Memory B cell (primary cell): Measurements from ENCODE around the gene PRIM1.
"Not testable (repeated sequence)": the region's sequence is repeated elsewhere in the genome, so short reads cannot be mapped to it uniquely, and the experiment has no call there.

ENCODE experiments used
- ATAC-seq: fragments of 150-1000 bp; cut with Tn5 transposase; 2 replicates; pipeline ENCODE4 v1.10.0; 2021; ENCODE audit warnings: low read depth, mild to moderate bottlenecking, moderate library complexity
- DNase-seq, 2 donors: peaks; one replicate each; pipeline ENCODE4 v3.0.0; 2022; ENCODE audit warnings: low spot score in 2 of 2
- H3K27ac Mint-ChIP-seq: one replicate; pipeline ENCODE4 v1.8.0; 2022; ENCODE audit warnings: mild to moderate bottlenecking, moderate library complexity, mixed read lengths
- H3K27me3 Mint-ChIP-seq: one replicate; pipeline ENCODE4 v1.8.0; 2022; ENCODE audit warnings: mixed read lengths
- H3K36me3 Mint-ChIP-seq: one replicate; pipeline ENCODE4 v1.8.0; 2022; ENCODE audit warnings: mild to moderate bottlenecking, mixed read lengths
- H3K4me1 Mint-ChIP-seq: one replicate; pipeline ENCODE4 v1.8.0; 2022; ENCODE audit warnings: mixed read lengths
- H3K4me3 Mint-ChIP-seq: one replicate; pipeline ENCODE4 v1.8.0; 2022; ENCODE audit warnings: mild to moderate bottlenecking, moderate library complexity, mixed read lengths
- H3K9me3 Mint-ChIP-seq: one replicate; pipeline ENCODE4 v1.8.0; 2022; ENCODE audit warnings: mixed read lengths

Gene PRIM1

GRCh38 chr12:56718636-56719035, 33.5 kb downstream of the PRIM1 start:
- no peaks in the 10 kb centered on the region for H3K9me3 Mint-ChIP-seq
- DNase-seq (no peak), ATAC-seq (no peak)
- peak overlapping the region; percentile 33 for H3K4me3 Mint-ChIP-seq
- H3K27ac Mint-ChIP-seq, result peak overlapping the region; percentile 74
- H3K27me3 Mint-ChIP-seq, result no peaks in the 10 kb centered on the region
- peaks cover 50% of the 10 kb centered on the region for H3K36me3 Mint-ChIP-seq
- peaks cover 56% of the 10 kb centered on the region for H3K4me1 Mint-ChIP-seq

- H3K27ac Mint-ChIP-seq, result no peak overlapping the region
- no peaks in the 10 kb centered on the region for H3K9me3 Mint-ChIP-seq
- no peak for ATAC-seq
- H3K27me3 Mint-ChIP-seq, result no peaks in the 10 kb centered on the region
- peaks cover 54% of the 10 kb centered on the region for H3K4me1 Mint-ChIP-seq
- peaks cover 50% of the 10 kb centered on the region for H3K36me3 Mint-ChIP-seq
- DNase-seq, result no peak
- no peak overlapping the region for H3K4me3 Mint-ChIP-seq
Observed at GRCh38 chr12:56718149-56718548, 34.0 kb downstream of the PRIM1 start.

DNA sequence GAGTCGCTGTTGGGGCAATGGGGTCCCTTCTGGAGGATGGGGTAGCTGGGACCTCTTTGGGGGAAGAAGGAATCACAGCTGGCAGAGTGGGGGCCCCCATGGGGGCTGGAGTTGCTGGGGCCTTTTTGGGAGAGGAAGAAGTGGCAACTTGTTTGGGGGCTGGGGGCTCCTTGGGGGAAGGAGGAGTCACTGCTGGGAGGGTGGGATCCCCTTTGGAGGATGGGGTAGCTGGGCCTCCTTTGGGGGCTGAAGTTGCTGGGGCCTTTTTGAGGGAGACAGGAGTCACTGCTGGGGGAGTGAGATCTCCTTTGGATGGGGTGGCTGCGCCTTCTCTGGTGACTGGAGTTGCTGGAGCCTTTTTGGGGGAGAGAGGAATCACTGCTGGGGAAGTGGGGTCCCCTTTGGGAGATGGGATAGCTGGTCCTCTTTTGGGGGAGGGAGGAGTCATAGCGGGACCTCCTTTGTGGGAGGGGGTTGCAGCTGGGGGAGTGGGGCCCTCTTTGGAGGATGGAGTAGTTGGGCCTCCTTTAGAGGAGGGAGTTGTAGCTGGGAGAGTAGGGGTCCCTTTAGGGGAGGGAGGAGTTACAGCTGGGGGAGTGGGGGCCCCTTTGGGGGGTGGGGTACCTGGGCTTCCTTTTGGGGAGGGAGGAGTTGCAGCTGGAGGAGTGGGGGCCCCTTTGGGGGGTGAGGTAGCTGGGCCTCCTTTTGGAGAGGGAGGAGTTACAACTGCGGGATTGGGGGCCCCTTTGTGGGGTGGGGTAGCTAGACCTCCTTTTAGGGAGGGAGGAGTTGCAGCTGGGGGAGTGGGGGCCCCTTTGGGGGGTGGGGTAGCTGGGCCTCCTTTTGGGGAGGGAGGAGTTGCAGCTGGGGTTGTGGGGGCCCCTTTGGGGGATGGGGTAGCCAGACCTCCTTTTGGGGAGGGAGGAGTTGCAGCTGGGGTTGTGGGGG, 34.9 kb downstream of the PRIM1 start:
- peak overlapping the region; percentile 21 for H3K4me3 Mint-ChIP-seq
- DNase-seq (no peak), ATAC-seq (no peak)
- no peaks in the 10 kb centered on the region for H3K9me3 Mint-ChIP-seq
- peaks cover 53% of the 10 kb centered on the region for H3K36me3 Mint-ChIP-seq
- H3K27ac Mint-ChIP-seq, result peak overlapping the region; percentile 85
- peaks cover 48% of the 10 kb centered on the region for H3K4me1 Mint-ChIP-seq
- H3K27me3 Mint-ChIP-seq, result no peaks in the 10 kb centered on the region

DNA sequence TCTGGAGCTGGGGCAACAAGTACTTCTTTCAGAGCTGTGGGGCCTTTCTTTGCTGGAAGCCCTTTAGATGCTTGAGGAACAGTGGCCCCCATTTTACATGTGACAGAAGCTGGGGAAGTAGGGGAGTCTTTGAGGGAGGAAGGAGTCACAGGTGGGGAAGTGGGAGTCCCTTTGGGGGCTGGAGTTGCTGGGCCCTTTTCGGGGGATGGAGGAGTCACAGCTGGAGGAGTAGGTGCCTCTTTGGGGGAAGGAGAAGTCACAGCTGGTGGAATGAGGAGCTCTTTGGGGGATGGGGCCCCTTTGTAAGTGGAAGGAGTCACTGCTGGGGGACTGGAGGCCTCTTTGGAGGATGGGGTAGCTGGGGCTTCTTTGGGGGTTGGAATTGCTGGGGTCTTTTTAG, 35.7 kb downstream of the PRIM1 start:
- Mint-ChIP-seq H3K36me3 (peaks cover 52% of the 10 kb centered on the region), H3K4me3 (no peak overlapping the region), H3K27me3 (no peaks in the 10 kb centered on the region), H3K27ac (peak overlapping the region; percentile 85), H3K4me1 (peaks cover 42% of the 10 kb centered on the region), H3K9me3 (no peaks in the 10 kb centered on the region)
- no peak for ATAC-seq
- no peak for DNase-seq

DNA sequence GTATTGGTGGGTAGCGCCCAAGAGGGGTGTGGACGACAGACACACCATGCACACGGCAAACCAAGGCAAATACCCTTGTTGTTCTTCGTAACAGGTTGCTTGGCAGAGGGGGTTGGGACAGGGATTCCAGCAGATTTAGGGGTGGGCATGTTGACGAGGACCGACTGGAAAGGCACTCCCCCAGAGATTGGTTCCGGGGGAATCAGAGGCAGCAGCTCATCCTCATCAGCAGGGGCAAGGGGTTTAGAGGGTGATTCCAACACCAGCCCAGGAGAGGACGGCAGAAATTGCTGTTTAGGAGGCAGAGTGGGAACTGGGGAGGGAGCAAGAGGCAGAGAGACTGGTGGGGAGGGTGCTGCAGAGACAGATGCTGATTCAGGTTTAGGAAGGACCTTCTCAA, 36.3 kb downstream of the PRIM1 start:
- no peak for ATAC-seq
- peaks cover 49% of the 10 kb centered on the region for H3K36me3 Mint-ChIP-seq
- H3K9me3 Mint-ChIP-seq, result no peaks in the 10 kb centered on the region
- peak overlapping the region; percentile 85 for H3K27ac Mint-ChIP-seq
- H3K4me1 Mint-ChIP-seq, result peaks cover 36% of the 10 kb centered on the region
- H3K4me3 Mint-ChIP-seq, result no peak overlapping the region
- H3K27me3 Mint-ChIP-seq, result no peaks in the 10 kb centered on the region
- DNase-seq, result no peak

- peaks cover 22% of the 10 kb centered on the region for H3K4me1 Mint-ChIP-seq
Observed at GRCh38 chr12:56714431-56714929, 37.6 kb downstream of the PRIM1 start.

GRCh38 chr12:56713345-56713744, 38.8 kb downstream of the PRIM1 start:
- DNase-seq (no peak), ATAC-seq (no peak)
- Mint-ChIP-seq H3K4me1 (peaks cover 13% of the 10 kb centered on the region), H3K36me3 (peaks cover 30% of the 10 kb centered on the region), H3K4me3 (no peak overlapping the region), H3K27me3 (no peaks in the 10 kb centered on the region), H3K27ac (no peak overlapping the region), H3K9me3 (no peaks in the 10 kb centered on the region)

More at GRCh38 chr12:56714431-56714929, 37.6 kb downstream of the PRIM1 start:
- peaks cover 38% of the 10 kb centered on the region for H3K36me3 Mint-ChIP-seq
- no peak overlapping the region for H3K4me3 Mint-ChIP-seq
- DNase-seq, result no peak
- no peaks in the 10 kb centered on the region for H3K9me3 Mint-ChIP-seq
- no peak for ATAC-seq
- H3K27me3 Mint-ChIP-seq, result no peaks in the 10 kb centered on the region
- peak overlapping the region; percentile 38 for H3K27ac Mint-ChIP-seq

- H3K9me3 Mint-ChIP-seq, result no peaks in the 10 kb centered on the region
- H3K27ac Mint-ChIP-seq, result no peak overlapping the region
- no peaks in the 10 kb centered on the region for H3K4me1 Mint-ChIP-seq
- no peak overlapping the region for H3K4me3 Mint-ChIP-seq
- H3K27me3 Mint-ChIP-seq, result no peaks in the 10 kb centered on the region
- ATAC-seq (no peak), DNase-seq (no peak)
- peaks cover 18% of the 10 kb centered on the region for H3K36me3 Mint-ChIP-seq
Observed at GRCh38 chr12:56709759-56710376, 42.3 kb downstream of the PRIM1 start.

- H3K4me3 Mint-ChIP-seq, ATAC-seq, H3K4me1 Mint-ChIP-seq, DNase-seq, H3K27ac Mint-ChIP-seq, H3K9me3 Mint-ChIP-seq, H3K27me3 Mint-ChIP-seq, H3K36me3 Mint-ChIP-seq: not testable (repeated sequence)
Observed at GRCh38 chr12:56704522-56704921, 47.6 kb downstream of the PRIM1 start.

GRCh38 chr12:56699020-56699661, 53.0 kb downstream of the PRIM1 start:
- Mint-ChIP-seq H3K4me1 (no peaks in the 10 kb centered on the region), H3K36me3 (no peaks in the 10 kb centered on the region), H3K4me3 (peak overlapping the region; percentile 29), H3K27ac (no peak overlapping the region), H3K9me3 (no peaks in the 10 kb centered on the region), H3K27me3 (no peaks in the 10 kb centered on the region)
- ATAC-seq, result no peak
- no peak for DNase-seq

GRCh38 chr12:56695327-56696101, 56.6 kb downstream of the PRIM1 start:
- no peak for DNase-seq
- ATAC-seq, result no peak
- H3K27ac Mint-ChIP-seq, result no peak overlapping the region
- no peaks in the 10 kb centered on the region for H3K36me3 Mint-ChIP-seq
- no peaks in the 10 kb centered on the region for H3K4me1 Mint-ChIP-seq
- no peaks in the 10 kb centered on the region for H3K27me3 Mint-ChIP-seq
- no peaks in the 10 kb centered on the region for H3K9me3 Mint-ChIP-seq
- no peak overlapping the region for H3K4me3 Mint-ChIP-seq

DNA sequence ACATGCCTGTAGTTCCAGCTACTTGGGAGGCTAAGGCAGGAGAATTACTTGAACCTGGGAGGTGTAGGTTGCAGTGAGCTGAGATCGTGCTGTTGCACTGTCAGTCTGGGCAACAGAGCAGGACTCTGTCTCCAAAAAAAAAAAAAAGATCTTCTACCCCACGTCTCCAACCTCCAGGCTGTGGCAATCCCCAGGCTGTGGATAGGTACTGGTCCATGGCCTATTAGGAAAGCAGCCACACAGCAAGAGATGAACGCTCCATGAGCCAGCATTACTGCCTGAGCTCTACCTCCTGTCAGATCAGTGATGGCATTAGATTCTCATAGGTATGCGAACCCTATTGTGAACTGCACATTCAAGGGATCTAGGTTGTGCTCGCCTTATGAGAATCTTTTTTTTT, 58.0 kb downstream of the PRIM1 start:
- ATAC-seq (no peak), DNase-seq (no peak)
- Mint-ChIP-seq H3K27ac (no peak overlapping the region), H3K4me3 (no peak overlapping the region), H3K27me3 (no peaks in the 10 kb centered on the region), H3K4me1 (no peaks in the 10 kb centered on the region), H3K9me3 (no peaks in the 10 kb centered on the region), H3K36me3 (no peaks in the 10 kb centered on the region)

GRCh38 chr12:56688846-56689109, 63.3 kb downstream of the PRIM1 start:
- Mint-ChIP-seq H3K27ac (peak overlapping the region; percentile 98), H3K4me3 (peak overlapping the region; percentile 100), H3K27me3 (no peaks in the 10 kb centered on the region), H3K9me3 (no peaks in the 10 kb centered on the region), H3K36me3 (peaks cover 5% of the 10 kb centered on the region), H3K4me1 (peaks cover 11% of the 10 kb centered on the region)
- no peak for ATAC-seq
- no peak for DNase-seq
